ENCODE results near the gene SHC3. TPM values are rescaled to one million over a fixed set of nuclear protein-coding genes. Genes with fewer than 3 reads are reported as not detected.

The SHC3 gene
- total and polyA plus RNA-seq, 9 of the 15 experiments (the other 6 are each of a cell fraction or from before 2014, with no cell fraction given): not detected

DNA sequence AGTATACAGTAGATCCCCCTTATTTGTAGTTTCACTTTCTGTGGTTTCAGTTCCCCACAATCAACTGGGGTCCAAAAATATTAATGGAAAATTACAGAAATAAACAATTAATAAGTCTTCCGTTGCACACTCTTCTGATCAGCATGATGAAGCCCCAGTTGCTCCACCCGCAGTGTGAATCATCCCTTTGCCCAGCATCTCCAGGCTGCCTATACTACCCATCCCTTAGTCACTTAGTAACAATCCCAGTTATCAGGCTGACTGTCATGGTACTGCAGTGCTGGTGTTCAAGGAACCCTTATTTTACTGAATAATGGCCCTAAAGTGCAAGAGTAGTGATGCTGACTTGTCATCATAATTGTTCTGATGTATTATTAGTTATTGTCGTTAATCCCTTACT, 28.9 kb downstream of the SHC3 start (continued):
- TF ChIP-seq MAFK (IDR thresholded peaks at IDR 0.05; ENCODE audit: low read length): no peak
- TF ChIP-seq SIN3A (IDR thresholded peaks at IDR 0.05; ENCODE audit: borderline replicate concordance in 2 of 2, control insufficient read depth in 1 of 2, low read depth in 2 of 2, low read length in 2 of 2): no peak
- no peak for TF ChIP-seq CAMTA2 (CRISPR knock-in tag; conservative IDR thresholded peaks at IDR 0.05)
- TF ChIP-seq, protein P1, sequence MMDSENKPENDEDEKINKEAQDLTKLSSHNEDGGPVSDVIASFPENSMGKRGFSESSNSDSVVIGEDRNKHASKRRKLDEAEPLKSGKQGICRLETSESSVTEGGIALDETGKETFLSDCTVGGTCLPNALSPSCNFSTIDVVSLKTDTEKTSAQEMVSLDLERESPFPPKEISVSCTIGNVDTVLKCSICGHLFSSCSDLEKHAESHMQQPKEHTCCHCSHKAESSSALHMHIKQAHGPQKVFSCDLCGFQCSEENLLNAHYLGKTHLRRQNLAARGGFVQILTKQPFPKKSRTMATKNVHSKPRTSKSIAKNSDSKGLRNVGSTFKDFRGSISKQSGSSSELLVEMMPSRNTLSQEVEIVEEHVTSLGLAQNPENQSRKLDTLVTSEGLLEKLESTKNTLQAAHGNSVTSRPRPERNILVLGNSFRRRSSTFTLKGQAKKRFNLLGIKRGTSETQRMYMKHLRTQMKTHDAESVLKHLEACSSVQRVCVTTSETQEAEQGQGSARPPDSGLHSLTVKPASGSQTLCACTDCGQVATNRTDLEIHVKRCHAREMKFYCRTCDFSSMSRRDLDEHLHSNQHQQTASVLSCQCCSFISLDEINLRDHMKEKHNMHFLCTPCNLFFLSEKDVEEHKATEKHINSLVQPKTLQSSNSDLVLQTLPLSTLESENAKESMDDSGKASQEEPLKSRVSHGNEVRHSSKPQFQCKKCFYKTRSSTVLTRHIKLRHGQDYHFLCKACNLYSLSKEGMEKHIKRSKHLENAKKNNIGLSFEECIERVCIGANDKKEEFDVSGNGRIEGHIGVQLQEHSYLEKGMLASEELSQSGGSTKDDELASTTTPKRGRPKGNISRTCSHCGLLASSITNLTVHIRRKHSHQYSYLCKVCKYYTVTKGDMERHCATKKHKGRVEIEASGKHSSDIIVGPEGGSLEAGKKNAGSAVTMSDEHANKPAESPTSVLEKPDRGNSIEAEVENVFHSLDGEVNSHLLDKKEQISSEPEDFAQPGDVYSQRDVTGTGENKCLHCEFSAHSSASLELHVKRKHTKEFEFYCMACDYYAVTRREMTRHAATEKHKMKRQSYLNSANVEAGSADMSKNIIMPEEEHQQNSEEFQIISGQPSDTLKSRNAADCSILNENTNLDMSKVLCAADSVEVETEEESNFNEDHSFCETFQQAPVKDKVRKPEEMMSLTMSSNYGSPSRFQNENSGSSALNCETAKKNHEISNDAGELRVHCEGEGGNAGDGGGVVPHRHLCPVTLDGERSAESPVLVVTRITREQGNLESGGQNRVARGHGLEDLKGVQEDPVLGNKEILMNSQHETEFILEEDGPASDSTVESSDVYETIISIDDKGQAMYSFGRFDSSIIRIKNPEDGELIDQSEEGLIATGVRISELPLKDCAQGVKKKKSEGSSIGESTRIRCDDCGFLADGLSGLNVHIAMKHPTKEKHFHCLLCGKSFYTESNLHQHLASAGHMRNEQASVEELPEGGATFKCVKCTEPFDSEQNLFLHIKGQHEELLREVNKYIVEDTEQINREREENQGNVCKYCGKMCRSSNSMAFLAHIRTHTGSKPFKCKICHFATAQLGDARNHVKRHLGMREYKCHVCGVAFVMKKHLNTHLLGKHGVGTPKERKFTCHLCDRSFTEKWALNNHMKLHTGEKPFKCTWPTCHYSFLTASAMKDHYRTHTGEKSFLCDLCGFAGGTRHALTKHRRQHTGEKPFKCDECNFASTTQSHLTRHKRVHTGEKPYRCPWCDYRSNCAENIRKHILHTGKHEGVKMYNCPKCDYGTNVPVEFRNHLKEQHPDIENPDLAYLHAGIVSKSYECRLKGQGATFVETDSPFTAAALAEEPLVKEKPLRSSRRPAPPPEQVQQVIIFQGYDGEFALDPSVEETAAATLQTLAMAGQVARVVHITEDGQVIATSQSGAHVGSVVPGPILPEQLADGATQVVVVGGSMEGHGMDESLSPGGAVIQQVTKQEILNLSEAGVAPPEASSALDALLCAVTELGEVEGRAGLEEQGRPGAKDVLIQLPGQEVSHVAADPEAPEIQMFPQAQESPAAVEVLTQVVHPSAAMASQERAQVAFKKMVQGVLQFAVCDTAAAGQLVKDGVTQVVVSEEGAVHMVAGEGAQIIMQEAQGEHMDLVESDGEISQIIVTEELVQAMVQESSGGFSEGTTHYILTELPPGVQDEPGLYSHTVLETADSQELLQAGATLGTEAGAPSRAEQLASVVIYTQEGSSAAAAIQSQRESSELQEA (IDR thresholded peaks at IDR 0.05; ENCODE audit: low read depth): no peak
